ENCODE data around the gene METTL25B. TPM values are rescaled to one million over a fixed set of nuclear protein-coding genes. Genes with fewer than 3 reads are reported as not detected.

Gene METTL25B
- total and polyA plus RNA-seq, 2 of the 13 experiments (the other 11 are each of a cell fraction or from before 2014, with no cell fraction given) = 11.9 to 24.0 TPM

DNA sequence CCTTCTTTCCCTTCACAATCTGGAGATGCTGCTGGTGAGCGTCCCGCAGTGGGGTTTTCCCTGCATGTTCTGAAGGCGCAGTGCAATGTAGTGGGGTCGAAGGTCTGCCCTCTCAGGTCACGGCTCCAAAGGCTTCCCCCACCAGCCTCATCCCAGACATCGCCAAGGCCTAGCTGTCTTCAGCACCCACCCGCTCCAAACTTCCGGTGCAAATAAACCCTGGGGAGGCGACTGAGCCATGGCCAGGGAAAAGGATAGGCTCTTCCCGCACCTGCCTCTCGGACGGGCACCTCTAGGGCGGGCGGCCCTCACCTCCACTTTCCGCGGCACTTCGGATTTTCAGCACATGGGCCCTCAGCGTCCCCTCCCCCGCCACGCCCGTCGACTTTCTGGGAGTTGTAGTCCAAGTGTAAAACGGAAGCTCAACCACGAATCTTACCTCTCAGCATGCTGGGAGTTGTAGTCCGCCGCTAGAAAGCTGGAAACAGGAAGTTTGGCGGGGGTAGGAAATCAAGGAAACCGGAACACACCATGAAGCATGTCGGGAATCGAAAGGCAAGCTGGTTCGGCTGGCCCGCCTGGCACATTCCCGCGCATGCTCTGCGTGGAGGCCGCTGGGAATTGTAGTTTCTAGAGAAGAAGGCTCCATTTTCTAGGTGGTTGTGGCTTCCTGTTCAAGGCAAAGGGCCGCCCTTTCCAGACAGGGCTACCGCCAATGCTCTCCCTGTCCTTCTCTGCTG, 12.6 kb downstream of the METTL25B start, which contains the start of gene MRPL24 (continued):
- TF ChIP-seq ZNF883 (CRISPR knock-in tag; IDR thresholded peaks at IDR 0.05; ENCODE audit: not compliant biosample characterization) (peak; percentile 92), HNF4A (CRISPR knock-in tag; IDR thresholded peaks at IDR 0.05) (peak; percentile 9; the same call in 1 of the 2 replicates), HDAC6 (IDR thresholded peaks at IDR 0.05; ENCODE audit: low read depth, low read length) (no peak), KLF9 (CRISPR knock-in tag; IDR thresholded peaks at IDR 0.05; ENCODE audit: low read depth) (no peak), ZNF713 (CRISPR knock-in tag; IDR thresholded peaks at IDR 0.05) (no peak), SNRNP70 (IDR thresholded peaks at IDR 0.05; ENCODE audit: low read depth, low read length) (no peak), ZNF337 (CRISPR knock-in tag; IDR thresholded peaks at IDR 0.05; ENCODE audit: borderline replicate concordance, low read depth) (0 out of 2 replicates have a peak, but pooled peaks have one; percentile 50), ZNF839 (CRISPR knock-in tag; IDR thresholded peaks at IDR 0.05; ENCODE audit: borderline replicate concordance) (peak; percentile 33; the same call in 1 of the 2 replicates), UBTF (CRISPR knock-in tag; IDR thresholded peaks at IDR 0.05) (peak; percentile 93), JUN (CRISPR knock-in tag; IDR thresholded peaks at IDR 0.05) (peak; percentile 71), TBX2 (CRISPR knock-in tag; IDR thresholded peaks at IDR 0.05; ENCODE audit: borderline replicate concordance) (peak; percentile 88), ELF1 (CRISPR knock-in tag; IDR thresholded peaks at IDR 0.05) (peak; percentile 99), ZNF225 (CRISPR knock-in tag; IDR thresholded peaks at IDR 0.05) (peak; percentile 25; the same call in 1 of the 2 replicates), MEF2D (CRISPR knock-in tag; IDR thresholded peaks at IDR 0.05) (peak; percentile 81), FOXJ3 (CRISPR knock-in tag; IDR thresholded peaks at IDR 0.05; ENCODE audit: borderline replicate concordance) (peak; percentile 71; the same call in 1 of the 2 replicates), ZC3H13 (CRISPR knock-in tag; IDR thresholded peaks at IDR 0.05) (no peak; the same call in 1 of the 2 replicates), CCDC6 (CRISPR knock-in tag; IDR thresholded peaks at IDR 0.05) (0 out of 2 replicates have a peak, but pooled peaks have one; percentile 56), ARID5B (CRISPR knock-in tag; IDR thresholded peaks at IDR 0.05) (no peak; the same call in none of the 2 replicates), ZNF205 (CRISPR knock-in tag; IDR thresholded peaks at IDR 0.05) (peak; percentile 46; the same call in 1 of the 2 replicates), ZKSCAN5 (CRISPR knock-in tag; IDR thresholded peaks at IDR 0.05) (peak; percentile 89), HNF1B (CRISPR knock-in tag; IDR thresholded peaks at IDR 0.05) (peak; percentile 98)
- TF ChIP-seq, protein P1, sequence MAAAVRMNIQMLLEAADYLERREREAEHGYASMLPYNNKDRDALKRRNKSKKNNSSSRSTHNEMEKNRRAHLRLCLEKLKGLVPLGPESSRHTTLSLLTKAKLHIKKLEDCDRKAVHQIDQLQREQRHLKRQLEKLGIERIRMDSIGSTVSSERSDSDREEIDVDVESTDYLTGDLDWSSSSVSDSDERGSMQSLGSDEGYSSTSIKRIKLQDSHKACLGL (CRISPR knock-in tag; IDR thresholded peaks at IDR 0.05) = peak; percentile 94

All from HepG2 (cell line).